GM21723 (cell line): ENCODE measurements around the gene SH3PXD2A.
"Not testable (repeated sequence)": the region's sequence is repeated elsewhere in the genome, so short reads cannot be mapped to it uniquely, and the experiment has no call there.

Source experiments
- ATAC-seq: cut with Tn5 transposase; IDR thresholded peaks from one replicate; pipeline ENCODE4 v1.9.1; 2021; ENCODE audit warnings: mild to moderate bottlenecking, moderate library complexity; ENCODE audit not compliant: unreplicated experiment

The SH3PXD2A gene

GRCh38 chr10:103671126-103671895 lies 184.1 kb downstream of the SH3PXD2A start:
- no peak for ATAC-seq

- no peak for ATAC-seq
Measured at GRCh38 chr10:103669944-103670343, 185.4 kb downstream of the SH3PXD2A start.

GRCh38 chr10:103669243-103669929 lies 186.0 kb downstream of the SH3PXD2A start:
- ATAC-seq, result no peak

GRCh38 chr10:103668351-103669242 lies 186.8 kb downstream of the SH3PXD2A start:
- ATAC-seq, result no peak

GRCh38 chr10:103667356-103667755 lies 188.0 kb downstream of the SH3PXD2A start:
- no peak for ATAC-seq

GRCh38 chr10:103666762-103667150 lies 188.6 kb downstream of the SH3PXD2A start:
- no peak for ATAC-seq

GRCh38 chr10:103666087-103666761 lies 189.2 kb downstream of the SH3PXD2A start:
- no peak for ATAC-seq

GRCh38 chr10:103665162-103665889 lies 190.1 kb downstream of the SH3PXD2A start:
- no peak for ATAC-seq

GRCh38 chr10:103663802-103664201 lies 191.6 kb downstream of the SH3PXD2A start:
- ATAC-seq, result no peak

- no peak for ATAC-seq
Measured at GRCh38 chr10:103663236-103663635, 192.1 kb downstream of the SH3PXD2A start.

- ATAC-seq, result not testable (repeated sequence)
Measured at GRCh38 chr10:103662704-103663103, 192.7 kb downstream of the SH3PXD2A start.

GRCh38 chr10:103661198-103661950 lies 194.0 kb downstream of the SH3PXD2A start:
- ATAC-seq, result no peak

- ATAC-seq, result peak; percentile 32
Measured at GRCh38 chr10:103660364-103661197, 194.8 kb downstream of the SH3PXD2A start.

GRCh38 chr10:103659674-103660363 lies 195.6 kb downstream of the SH3PXD2A start:
- ATAC-seq, result peak; percentile 87

- ATAC-seq, result no peak
Measured at GRCh38 chr10:103658049-103658577, 197.3 kb downstream of the SH3PXD2A start.

GRCh38 chr10:103657061-103657591 lies 198.2 kb downstream of the SH3PXD2A start:
- no peak for ATAC-seq

GRCh38 chr10:103654925-103655324 lies 200.5 kb downstream of the SH3PXD2A start:
- ATAC-seq, result no peak
